Measurements from ENCODE around the gene RECK. TPM values are rescaled to one million over a fixed set of nuclear protein-coding genes. Genes with fewer than 3 reads are reported as not detected.

RECK gene
- total and polyA plus RNA-seq, 2 experiments from 2014 or later: 8.1 to 11.6 TPM

- TF ChIP-seq, protein P1, sequence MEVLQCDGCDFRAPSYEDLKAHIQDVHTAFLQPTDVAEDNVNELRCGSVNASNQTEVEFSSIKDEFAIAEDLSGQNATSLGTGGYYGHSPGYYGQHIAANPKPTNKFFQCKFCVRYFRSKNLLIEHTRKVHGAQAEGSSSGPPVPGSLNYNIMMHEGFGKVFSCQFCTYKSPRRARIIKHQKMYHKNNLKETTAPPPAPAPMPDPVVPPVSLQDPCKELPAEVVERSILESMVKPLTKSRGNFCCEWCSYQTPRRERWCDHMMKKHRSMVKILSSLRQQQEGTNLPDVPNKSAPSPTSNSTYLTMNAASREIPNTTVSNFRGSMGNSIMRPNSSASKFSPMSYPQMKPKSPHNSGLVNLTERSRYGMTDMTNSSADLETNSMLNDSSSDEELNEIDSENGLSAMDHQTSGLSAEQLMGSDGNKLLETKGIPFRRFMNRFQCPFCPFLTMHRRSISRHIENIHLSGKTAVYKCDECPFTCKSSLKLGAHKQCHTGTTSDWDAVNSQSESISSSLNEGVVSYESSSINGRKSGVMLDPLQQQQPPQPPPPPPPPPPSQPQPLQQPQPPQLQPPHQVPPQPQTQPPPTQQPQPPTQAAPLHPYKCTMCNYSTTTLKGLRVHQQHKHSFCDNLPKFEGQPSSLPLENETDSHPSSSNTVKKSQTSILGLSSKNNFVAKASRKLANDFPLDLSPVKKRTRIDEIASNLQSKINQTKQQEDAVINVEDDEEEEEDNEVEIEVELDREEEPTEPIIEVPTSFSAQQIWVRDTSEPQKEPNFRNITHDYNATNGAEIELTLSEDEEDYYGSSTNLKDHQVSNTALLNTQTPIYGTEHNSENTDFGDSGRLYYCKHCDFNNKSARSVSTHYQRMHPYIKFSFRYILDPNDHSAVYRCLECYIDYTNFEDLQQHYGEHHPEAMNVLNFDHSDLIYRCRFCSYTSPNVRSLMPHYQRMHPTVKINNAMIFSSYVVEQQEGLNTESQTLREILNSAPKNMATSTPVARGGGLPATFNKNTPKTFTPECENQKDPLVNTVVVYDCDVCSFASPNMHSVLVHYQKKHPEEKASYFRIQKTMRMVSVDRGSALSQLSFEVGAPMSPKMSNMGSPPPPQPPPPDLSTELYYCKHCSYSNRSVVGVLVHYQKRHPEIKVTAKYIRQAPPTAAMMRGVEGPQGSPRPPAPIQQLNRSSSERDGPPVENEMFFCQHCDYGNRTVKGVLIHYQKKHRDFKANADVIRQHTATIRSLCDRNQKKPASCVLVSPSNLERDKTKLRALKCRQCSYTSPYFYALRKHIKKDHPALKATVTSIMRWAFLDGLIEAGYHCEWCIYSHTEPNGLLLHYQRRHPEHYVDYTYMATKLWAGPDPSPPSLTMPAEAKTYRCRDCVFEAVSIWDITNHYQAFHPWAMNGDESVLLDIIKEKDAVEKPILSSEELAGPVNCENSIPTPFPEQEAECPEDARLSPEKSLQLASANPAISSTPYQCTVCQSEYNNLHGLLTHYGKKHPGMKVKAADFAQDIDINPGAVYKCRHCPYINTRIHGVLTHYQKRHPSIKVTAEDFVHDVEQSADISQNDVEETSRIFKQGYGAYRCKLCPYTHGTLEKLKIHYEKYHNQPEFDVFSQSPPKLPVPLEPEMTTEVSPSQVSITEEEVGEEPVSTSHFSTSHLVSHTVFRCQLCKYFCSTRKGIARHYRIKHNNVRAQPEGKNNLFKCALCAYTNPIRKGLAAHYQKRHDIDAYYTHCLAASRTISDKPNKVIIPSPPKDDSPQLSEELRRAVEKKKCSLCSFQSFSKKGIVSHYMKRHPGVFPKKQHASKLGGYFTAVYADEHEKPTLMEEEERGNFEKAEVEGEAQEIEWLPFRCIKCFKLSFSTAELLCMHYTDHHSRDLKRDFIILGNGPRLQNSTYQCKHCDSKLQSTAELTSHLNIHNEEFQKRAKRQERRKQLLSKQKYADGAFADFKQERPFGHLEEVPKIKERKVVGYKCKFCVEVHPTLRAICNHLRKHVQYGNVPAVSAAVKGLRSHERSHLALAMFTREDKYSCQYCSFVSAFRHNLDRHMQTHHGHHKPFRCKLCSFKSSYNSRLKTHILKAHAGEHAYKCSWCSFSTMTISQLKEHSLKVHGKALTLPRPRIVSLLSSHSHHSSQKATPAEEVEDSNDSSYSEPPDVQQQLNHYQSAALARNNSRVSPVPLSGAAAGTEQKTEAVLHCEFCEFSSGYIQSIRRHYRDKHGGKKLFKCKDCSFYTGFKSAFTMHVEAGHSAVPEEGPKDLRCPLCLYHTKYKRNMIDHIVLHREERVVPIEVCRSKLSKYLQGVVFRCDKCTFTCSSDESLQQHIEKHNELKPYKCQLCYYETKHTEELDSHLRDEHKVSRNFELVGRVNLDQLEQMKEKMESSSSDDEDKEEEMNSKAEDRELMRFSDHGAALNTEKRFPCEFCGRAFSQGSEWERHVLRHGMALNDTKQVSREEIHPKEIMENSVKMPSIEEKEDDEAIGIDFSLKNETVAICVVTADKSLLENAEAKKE (CRISPR knock-in tag; IDR thresholded peaks at IDR 0.05): no peak
- TF ChIP-seq JUNB (IDR thresholded peaks at IDR 0.05; ENCODE audit: unreplicated experiment) (no peak), EZH2 (IDR thresholded peaks at IDR 0.05; ENCODE audit: low read depth, unreplicated experiment) (no peak), ZNF331 (CRISPR knock-in tag; IDR thresholded peaks at IDR 0.05; ENCODE audit: low read depth) (no peak), POLR2AphosphoS5 (IDR thresholded peaks at IDR 0.05; ENCODE audit: low read depth) (no peak), ZNF114 (CRISPR knock-in tag; IDR thresholded peaks at IDR 0.05) (no peak), CREB1 (CRISPR knock-in tag; IDR thresholded peaks at IDR 0.05; ENCODE audit: low read depth) (no peak), REST (IDR thresholded peaks at IDR 0.05; ENCODE audit: unreplicated experiment) (no peak), NANOG (IDR thresholded peaks at IDR 0.05; ENCODE audit: borderline replicate concordance) (no peak)
- TF ChIP-seq, protein P2, sequence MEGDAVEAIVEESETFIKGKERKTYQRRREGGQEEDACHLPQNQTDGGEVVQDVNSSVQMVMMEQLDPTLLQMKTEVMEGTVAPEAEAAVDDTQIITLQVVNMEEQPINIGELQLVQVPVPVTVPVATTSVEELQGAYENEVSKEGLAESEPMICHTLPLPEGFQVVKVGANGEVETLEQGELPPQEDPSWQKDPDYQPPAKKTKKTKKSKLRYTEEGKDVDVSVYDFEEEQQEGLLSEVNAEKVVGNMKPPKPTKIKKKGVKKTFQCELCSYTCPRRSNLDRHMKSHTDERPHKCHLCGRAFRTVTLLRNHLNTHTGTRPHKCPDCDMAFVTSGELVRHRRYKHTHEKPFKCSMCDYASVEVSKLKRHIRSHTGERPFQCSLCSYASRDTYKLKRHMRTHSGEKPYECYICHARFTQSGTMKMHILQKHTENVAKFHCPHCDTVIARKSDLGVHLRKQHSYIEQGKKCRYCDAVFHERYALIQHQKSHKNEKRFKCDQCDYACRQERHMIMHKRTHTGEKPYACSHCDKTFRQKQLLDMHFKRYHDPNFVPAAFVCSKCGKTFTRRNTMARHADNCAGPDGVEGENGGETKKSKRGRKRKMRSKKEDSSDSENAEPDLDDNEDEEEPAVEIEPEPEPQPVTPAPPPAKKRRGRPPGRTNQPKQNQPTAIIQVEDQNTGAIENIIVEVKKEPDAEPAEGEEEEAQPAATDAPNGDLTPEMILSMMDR (conservative IDR thresholded peaks at IDR 0.05; ENCODE audit: low read depth in 2 of 2): no peak
These were observed 91.6 kb downstream of the RECK start (continued) for GRCh38 chr9:36128349-36128748.
